GM12878 (cell line): Measurements from ENCODE around the gene CLDN5. TPM values are rescaled to one million over a fixed set of nuclear protein-coding genes. Genes with fewer than 3 reads are reported as not detected.

Source experiments
- ATAC-seq: fragments of 200-7000 bp; cut with Tn5 transposase; 3 replicates; pipeline ENCODE4 v1.9.1; 2020; ENCODE audit warnings: mild to moderate bottlenecking, moderate library complexity
- BruUV-seq: library from RNA; stranded (reverse); fragments of 400-500 nt; replicated peaks from 2 replicates; lab custom pipeline; 2021; lab: Mats Ljungman, UMichigan
- CTCF ChIA-PET: fragments of 300-600 bp; sonication (Branson Sonifier 250); formaldehyde crosslinking; extraction: SDS; loops from one replicate; lab custom pipeline; 2021; ENCODE audit warnings: inconsistent platforms; lab: Yijun Ruan, JAX
- POLR2A ChIA-PET: fragments of 350-600 bp; formaldehyde crosslinking; extraction: SDS; loops from one replicate; lab custom pipeline; 2021; ENCODE audit warnings: inconsistent platforms; lab: Charles Lee
- RAD21 ChIA-PET: fragments of 300-600 bp; sonication (Branson Sonifier 250); formaldehyde crosslinking; loops from one replicate; lab custom pipeline; 2023; ENCODE audit warnings: antibody characterized with exemption; ENCODE audit not compliant: unreplicated experiment; lab: Charles Lee
- SMC1A ChIA-PET: fragments of 300-600 bp; sonication (Branson Sonifier 250); formaldehyde crosslinking; loops from one replicate; lab custom pipeline; 2023; ENCODE audit not compliant: unreplicated experiment, uncharacterized antibody; lab: Charles Lee
- DNase-seq: peaks from one replicate; pipeline ENCODE4 v3.0.0-alpha.2; 2011; ENCODE audit warnings: low read depth, low spot score
- FAIRE-seq: peaks from 3 replicates; lab custom pipeline; 2011; peaks lifted over from hg19 to GRCh38; lab: Jason Lieb, UNC
- H2AFZ ChIP-seq: 2 replicates; pipeline ENCODE4 v1.6.0; 2011; ENCODE audit warnings: low read depth, low read length, control low read depth; ENCODE audit not compliant: control insufficient read depth
- H3K27ac ChIP-seq: 2 replicates; pipeline ENCODE4 v1.5.1; 2011; ENCODE audit warnings: control low read depth; ENCODE audit not compliant: control insufficient read depth, insufficient read depth
- H3K27me3 ChIP-seq, 2 experiments: replicated peaks in 1 of 2; 2 replicates each; pipeline versions ENCODE4 v1.6.0 to v1.6.1; 2011; ENCODE audit warnings: low read length in 1 of 2; ENCODE audit not compliant: control insufficient read depth in 2 of 2, insufficient read depth in 2 of 2
- H3K36me3 ChIP-seq, 2 experiments: 2 replicates each; pipeline ENCODE4 v1.5.1; 2011; ENCODE audit warnings: low read length in 1 of 2; ENCODE audit not compliant: control insufficient read depth in 2 of 2, insufficient read depth in 2 of 2
- H3K4me1 ChIP-seq: 2 replicates; pipeline ENCODE4 v1.6.1; 2011; ENCODE audit warnings: mild to moderate bottlenecking, low read length, moderate library complexity, mixed read lengths; ENCODE audit not compliant: control insufficient read depth, insufficient read depth
- H3K4me2 ChIP-seq: 2 replicates; pipeline ENCODE4 v1.6.0; 2011; ENCODE audit warnings: control low read depth; ENCODE audit not compliant: control insufficient read depth, insufficient read depth
- H3K4me3 ChIP-seq: fragments of 200-600 bp; sonication (generic); 2 replicates; pipeline ENCODE4 v1.5.1; 2016
- H3K79me2 ChIP-seq: 2 replicates; pipeline ENCODE4 v1.6.0; 2011; ENCODE audit warnings: low read length; ENCODE audit not compliant: control insufficient read depth, insufficient read depth
- H3K9ac ChIP-seq: 2 replicates; pipeline ENCODE4 v1.8.0; 2011; ENCODE audit warnings: low read length, control low read depth, mixed read lengths; ENCODE audit not compliant: control insufficient read depth, insufficient read depth
- H3K9me3 ChIP-seq: replicated peaks from 3 replicates; pipeline ENCODE4 v1.5.1; 2011; ENCODE audit warnings: mild to moderate bottlenecking, low read length; ENCODE audit not compliant: control insufficient read depth, insufficient read depth
- H4K20me1 ChIP-seq: 2 replicates; pipeline ENCODE4 v1.6.0; 2011; ENCODE audit not compliant: control insufficient read depth, insufficient read depth
- BHLHE40 ChIP-seq, 2 experiments: fragments of 450-650 bp in 1 of 2; IDR thresholded peaks; 2 replicates each; pipeline ENCODE4 v1.6.1; 2011 to 2017; ENCODE audit warnings: low read depth in 2 of 2, borderline replicate concordance in 1 of 2, improper control_type of control experiment in 1 of 2, low read length in 1 of 2, mild to moderate bottlenecking in 1 of 2
- DPF2 ChIP-seq: fragments of 450-650 bp; IDR thresholded peaks from 2 replicates; pipeline ENCODE4 v1.6.1; 2017; ENCODE audit warnings: mild to moderate bottlenecking
- FOS ChIP-seq: IDR thresholded peaks from 3 replicates; pipeline ENCODE4 v1.6.1; 2011; ENCODE audit warnings: borderline replicate concordance; ENCODE audit not compliant: insufficient read length; ENCODE audit errors: extremely low read depth
- HDGF ChIP-seq: fragments of 450-650 bp; IDR thresholded peaks from 2 replicates; pipeline ENCODE4 v1.6.1; 2016; ENCODE audit warnings: antibody characterized with exemption
- JUNB ChIP-seq: IDR thresholded peaks from 2 replicates; pipeline ENCODE4 v1.6.1; 2016; ENCODE audit warnings: antibody characterized with exemption, mild to moderate bottlenecking
- KDM1A ChIP-seq: fragments of 200-600 bp; sonication (generic); IDR thresholded peaks from 2 replicates; pipeline ENCODE4 v1.6.1; 2016; ENCODE audit warnings: borderline replicate concordance
- LARP7 ChIP-seq: fragments of 450-650 bp; IDR thresholded peaks from 2 replicates; pipeline ENCODE4 v1.6.1; 2017; ENCODE audit warnings: mild to moderate bottlenecking
- MEF2A ChIP-seq: IDR thresholded peaks from 2 replicates; pipeline ENCODE4 v1.6.1; 2011; ENCODE audit warnings: low read depth, mild to moderate bottlenecking, low read length, moderate library complexity; ENCODE audit not compliant: insufficient read depth
- SREBF2 ChIP-seq: IDR thresholded peaks from 2 replicates; pipeline ENCODE4 v1.6.1; 2012; ENCODE audit warnings: mild to moderate bottlenecking, low read length
- WRNIP1 ChIP-seq: IDR thresholded peaks from 2 replicates; pipeline ENCODE4 v1.6.1; 2011; ENCODE audit warnings: low read depth, low read length, improper control_type of control experiment, borderline replicate concordance
- WGBS: methylation state at CpG from one replicate; pipeline ENCODE4 v1.1.6; 2016; ENCODE audit warnings: low lambda C conversion rate; ENCODE audit not compliant: insufficient replicate concordance, insufficient coverage; ENCODE audit errors: missing lambda C conversion rate; 5-methylcytosine and 5-hydroxymethylcytosine counted together
- in situ Hi-C: fragments of 300-500 bp; cut with MboI; formaldehyde crosslinking; loops from 9 replicates; pipeline ENCODE4 v1.14.3; 2018; ENCODE audit warnings: mixed read lengths
- intact Hi-C: fragments of 100-400 bp; cut with micrococcal nuclease; formaldehyde crosslinking; loops from one replicate; pipeline ENCODE4 v1.14.2; 2022; ENCODE audit not compliant: unreplicated experiment
- polyA plus RNA-seq, 11 experiments: library from polyadenylated mRNA; depleted of rRNA in 4 of 11; unstranded in 6 of 11; stranded (reverse) in 5 of 11; fragments of >200 nt; fragmentation: Nextera tagmentation in 4 of 11; fragmentation: Illumina TruSeq in 1 of 11; extraction: Ambion mirVana in 4 of 11; extraction: Trizol in 1 of 11; gene quantifications; 1 replicate in 1 of 11; 2 replicates in 10 of 11; pipeline versions ENCODE4 v1.2.1 to v1.2.3, GENCODE V29; 2011 to 2016; ENCODE audit warnings: inconsistent platforms in 2 of 11, missing spikeins in 2 of 11, low read depth in 1 of 11
- total RNA-seq, 4 experiments: library from RNA; depleted of rRNA in 3 of 4; stranded (reverse); fragments of >200 nt in 3 of 4; fragmentation: Illumina TruSeq in 1 of 4; extraction: Trizol in 1 of 4; gene quantifications; 2 replicates each; pipeline versions ENCODE4 v1.2.1 to v1.2.3, GENCODE V29; 2013 to 2021
- TF ChIP-seq, protein P1 (sequence below): IDR thresholded peaks from 2 replicates; pipeline ENCODE4 v1.6.1; 2011; ENCODE audit warnings: borderline replicate concordance, low read depth, mild to moderate bottlenecking, moderate library complexity, low read length; ENCODE audit not compliant: insufficient read depth, poor library complexity, severe bottlenecking
- TF ChIP-seq, protein P2 (sequence below): fragments of 450-650 bp; IDR thresholded peaks from 2 replicates; pipeline ENCODE4 v1.6.1; 2017; ENCODE audit warnings: mild to moderate bottlenecking, low read depth, inconsistent platforms; ENCODE audit not compliant: poor library complexity, severe bottlenecking
- TF ChIP-seq, protein P3 (sequence below): IDR thresholded peaks from 2 replicates; pipeline ENCODE4 v1.6.1; 2011; ENCODE audit warnings: borderline replicate concordance, low read depth, mild to moderate bottlenecking, moderate library complexity, mixed read lengths, low read length; ENCODE audit not compliant: insufficient read depth; ENCODE audit errors: extremely low read length
- TF ChIP-seq, protein P4 (sequence below): IDR thresholded peaks from 2 replicates; pipeline ENCODE4 v1.6.1; 2012; ENCODE audit warnings: low read depth, low read length, improper control_type of control experiment
- TF ChIP-seq, protein P5 (sequence below): fragments of 450-650 bp; IDR thresholded peaks from 2 replicates; pipeline ENCODE4 v1.6.1; 2018; ENCODE audit warnings: mild to moderate bottlenecking, low read depth, moderate library complexity; ENCODE audit not compliant: partially characterized antibody

The CLDN5 gene
- total and polyA plus RNA-seq, 10 of the 15 experiments (the other 5 are each of a cell fraction or from before 2014, with no cell fraction given): 0.15 TPM; not detected in 9

DNA sequence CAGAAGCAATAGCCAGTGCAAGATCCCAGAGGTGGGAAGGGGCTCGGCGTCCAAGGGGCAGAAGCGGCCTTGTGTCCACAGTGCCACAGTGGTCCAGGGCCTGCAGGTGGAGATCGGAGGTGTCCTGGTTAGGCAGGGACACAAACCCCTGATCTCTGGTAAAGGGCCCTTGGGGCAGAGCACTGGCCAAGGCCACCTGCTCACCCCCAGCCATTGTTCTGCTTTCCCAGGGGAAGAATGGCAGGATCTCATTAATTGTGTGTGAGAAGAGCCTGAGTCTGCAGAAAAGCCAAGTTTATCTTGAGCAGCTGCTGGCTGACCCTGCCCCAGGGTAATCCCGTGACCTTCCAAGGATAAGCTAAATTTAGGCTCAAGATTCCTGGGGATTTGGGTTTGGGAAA is 3.1 kb upstream of the CLDN5 start (continued):
- TF ChIP-seq KDM1A (no peak), JUNB (no peak)
- TF ChIP-seq, protein P1, sequence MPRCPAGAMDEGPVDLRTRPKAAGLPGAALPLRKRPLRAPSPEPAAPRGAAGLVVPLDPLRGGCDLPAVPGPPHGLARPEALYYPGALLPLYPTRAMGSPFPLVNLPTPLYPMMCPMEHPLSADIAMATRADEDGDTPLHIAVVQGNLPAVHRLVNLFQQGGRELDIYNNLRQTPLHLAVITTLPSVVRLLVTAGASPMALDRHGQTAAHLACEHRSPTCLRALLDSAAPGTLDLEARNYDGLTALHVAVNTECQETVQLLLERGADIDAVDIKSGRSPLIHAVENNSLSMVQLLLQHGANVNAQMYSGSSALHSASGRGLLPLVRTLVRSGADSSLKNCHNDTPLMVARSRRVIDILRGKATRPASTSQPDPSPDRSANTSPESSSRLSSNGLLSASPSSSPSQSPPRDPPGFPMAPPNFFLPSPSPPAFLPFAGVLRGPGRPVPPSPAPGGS: no peak

DNA sequence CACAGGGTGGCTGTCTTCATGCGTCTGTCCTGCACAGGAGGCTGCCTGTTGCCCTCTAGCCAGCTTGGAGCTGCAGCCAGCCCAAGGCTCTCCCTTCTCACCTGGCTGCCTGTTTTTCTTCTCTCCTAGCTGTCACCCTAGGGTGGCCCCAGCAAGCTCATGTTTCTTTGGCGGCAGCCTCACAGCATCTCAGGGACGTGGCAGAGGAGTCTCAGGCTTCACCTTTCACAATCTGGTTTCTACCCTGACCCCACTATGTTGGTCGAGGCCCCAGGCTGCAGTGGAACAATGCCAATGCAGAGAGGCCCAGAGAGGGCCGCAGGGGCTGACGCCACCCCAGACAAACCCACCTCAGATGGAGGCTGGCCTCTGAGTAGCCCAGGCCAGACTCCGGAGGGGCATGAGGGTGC is 2.5 kb upstream of the CLDN5 start:
- ChIA-PET SMC1A (no interaction called here), CTCF (interaction anchor here (0.6 to 1.1 kb wide), 2 partner anchors 82 to 197 kb away, joined by 3 read pairs; partner anchors contain the start of gene GP1BB), RAD21 (no interaction called here), POLR2A (no interaction called here)
- no peaks in the 10 kb centered on the region for H4K20me1 ChIP-seq
- no peak overlapping the region for H3K4me2 ChIP-seq
- intact Hi-C loops (no loop called here), in situ Hi-C loops (no loop called here)
- H3K4me1 ChIP-seq: no peaks in the 10 kb centered on the region
- no peak overlapping the region for H3K27ac ChIP-seq
- no TSS peak for BruUV-seq
- FAIRE-seq: no peak
- H3K4me3 ChIP-seq: no peak overlapping the region
- H2AFZ ChIP-seq: no peak overlapping the region
- ATAC-seq: no peak
- H3K9ac ChIP-seq: no peak overlapping the region
- H3K27me3 ChIP-seq: peaks cover 0 to 2% of the 10 kb centered on the region in 2 experiments; a peak in 2 of 4 replicates
- H3K9me3 ChIP-seq: no peaks in the 10 kb centered on the region
- no peaks in the 10 kb centered on the region for H3K79me2 ChIP-seq
- no peak for DNase-seq
- no peaks in the 10 kb centered on the region for H3K36me3 ChIP-seq
- WGBS: 35% methylated on average over 7 of the region's 7 CpGs
- no peak for TF ChIP-seq MEF2A
- TF ChIP-seq BHLHE40 (IDR thresholded peaks at IDR 0.05; ENCODE audit: borderline replicate concordance in 1 of 2, low read depth in 2 of 2, low read length in 1 of 2): no peak
- TF ChIP-seq FOS: no peak
- TF ChIP-seq WRNIP1: no peak
- TF ChIP-seq DPF2: no peak
- TF ChIP-seq, protein P2, sequence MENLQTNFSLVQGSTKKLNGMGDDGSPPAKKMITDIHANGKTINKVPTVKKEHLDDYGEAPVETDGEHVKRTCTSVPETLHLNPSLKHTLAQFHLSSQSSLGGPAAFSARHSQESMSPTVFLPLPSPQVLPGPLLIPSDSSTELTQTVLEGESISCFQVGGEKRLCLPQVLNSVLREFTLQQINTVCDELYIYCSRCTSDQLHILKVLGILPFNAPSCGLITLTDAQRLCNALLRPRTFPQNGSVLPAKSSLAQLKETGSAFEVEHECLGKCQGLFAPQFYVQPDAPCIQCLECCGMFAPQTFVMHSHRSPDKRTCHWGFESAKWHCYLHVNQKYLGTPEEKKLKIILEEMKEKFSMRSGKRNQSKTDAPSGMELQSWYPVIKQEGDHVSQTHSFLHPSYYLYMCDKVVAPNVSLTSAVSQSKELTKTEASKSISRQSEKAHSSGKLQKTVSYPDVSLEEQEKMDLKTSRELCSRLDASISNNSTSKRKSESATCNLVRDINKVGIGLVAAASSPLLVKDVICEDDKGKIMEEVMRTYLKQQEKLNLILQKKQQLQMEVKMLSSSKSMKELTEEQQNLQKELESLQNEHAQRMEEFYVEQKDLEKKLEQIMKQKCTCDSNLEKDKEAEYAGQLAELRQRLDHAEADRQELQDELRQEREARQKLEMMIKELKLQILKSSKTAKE: no peak
- TF ChIP-seq, protein P3, sequence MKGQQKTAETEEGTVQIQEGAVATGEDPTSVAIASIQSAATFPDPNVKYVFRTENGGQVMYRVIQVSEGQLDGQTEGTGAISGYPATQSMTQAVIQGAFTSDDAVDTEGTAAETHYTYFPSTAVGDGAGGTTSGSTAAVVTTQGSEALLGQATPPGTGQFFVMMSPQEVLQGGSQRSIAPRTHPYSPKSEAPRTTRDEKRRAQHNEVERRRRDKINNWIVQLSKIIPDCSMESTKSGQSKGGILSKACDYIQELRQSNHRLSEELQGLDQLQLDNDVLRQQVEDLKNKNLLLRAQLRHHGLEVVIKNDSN: no peak
- TF ChIP-seq, protein P4, sequence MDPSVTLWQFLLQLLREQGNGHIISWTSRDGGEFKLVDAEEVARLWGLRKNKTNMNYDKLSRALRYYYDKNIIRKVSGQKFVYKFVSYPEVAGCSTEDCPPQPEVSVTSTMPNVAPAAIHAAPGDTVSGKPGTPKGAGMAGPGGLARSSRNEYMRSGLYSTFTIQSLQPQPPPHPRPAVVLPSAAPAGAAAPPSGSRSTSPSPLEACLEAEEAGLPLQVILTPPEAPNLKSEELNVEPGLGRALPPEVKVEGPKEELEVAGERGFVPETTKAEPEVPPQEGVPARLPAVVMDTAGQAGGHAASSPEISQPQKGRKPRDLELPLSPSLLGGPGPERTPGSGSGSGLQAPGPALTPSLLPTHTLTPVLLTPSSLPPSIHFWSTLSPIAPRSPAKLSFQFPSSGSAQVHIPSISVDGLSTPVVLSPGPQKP: no peak
- no peak for TF ChIP-seq LARP7
- TF ChIP-seq, protein P5, sequence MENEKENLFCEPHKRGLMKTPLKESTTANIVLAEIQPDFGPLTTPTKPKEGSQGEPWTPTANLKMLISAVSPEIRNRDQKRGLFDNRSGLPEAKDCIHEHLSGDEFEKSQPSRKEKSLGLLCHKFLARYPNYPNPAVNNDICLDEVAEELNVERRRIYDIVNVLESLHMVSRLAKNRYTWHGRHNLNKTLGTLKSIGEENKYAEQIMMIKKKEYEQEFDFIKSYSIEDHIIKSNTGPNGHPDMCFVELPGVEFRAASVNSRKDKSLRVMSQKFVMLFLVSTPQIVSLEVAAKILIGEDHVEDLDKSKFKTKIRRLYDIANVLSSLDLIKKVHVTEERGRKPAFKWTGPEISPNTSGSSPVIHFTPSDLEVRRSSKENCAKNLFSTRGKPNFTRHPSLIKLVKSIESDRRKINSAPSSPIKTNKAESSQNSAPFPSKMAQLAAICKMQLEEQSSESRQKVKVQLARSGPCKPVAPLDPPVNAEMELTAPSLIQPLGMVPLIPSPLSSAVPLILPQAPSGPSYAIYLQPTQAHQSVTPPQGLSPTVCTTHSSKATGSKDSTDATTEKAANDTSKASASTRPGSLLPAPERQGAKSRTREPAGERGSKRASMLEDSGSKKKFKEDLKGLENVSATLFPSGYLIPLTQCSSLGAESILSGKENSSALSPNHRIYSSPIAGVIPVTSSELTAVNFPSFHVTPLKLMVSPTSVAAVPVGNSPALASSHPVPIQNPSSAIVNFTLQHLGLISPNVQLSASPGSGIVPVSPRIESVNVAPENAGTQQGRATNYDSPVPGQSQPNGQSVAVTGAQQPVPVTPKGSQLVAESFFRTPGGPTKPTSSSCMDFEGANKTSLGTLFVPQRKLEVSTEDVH: no peak
- no peak for TF ChIP-seq HDGF
- no peak for TF ChIP-seq SREBF2
